ENCODE data around the gene C5orf58. TPM values are rescaled to one million over a fixed set of nuclear protein-coding genes. Genes with fewer than 3 reads are reported as not detected.

The C5orf58 gene
- total and polyA plus RNA-seq, 10 of the 15 experiments (the other 5 are each of a cell fraction or from before 2014, with no cell fraction given) = 0.13 to 0.27 (median 0.26) TPM; not detected in 7

GRCh38 chr5:170268153-170268689 is 35.4 kb downstream of the C5orf58 start:
- intact Hi-C loops (cut with micrococcal nuclease; ENCODE audit: unreplicated experiment) (loop anchor here (1.0 kb wide), 2 partner anchors 71 to 153 kb away; no protein-coding TSS in a partner anchor), in situ Hi-C loops (cut with MboI) (no loop called here)
- CTCF ChIA-PET = interaction anchor here (0.5 to 7.9 kb wide), 26 partner anchors 8 to 530 kb away, joined by 3 to 189 read pairs (median 9); partner anchors contain the start of gene LCP2
- Histone ChIP-seq H4K20me1 (ENCODE audit: control insufficient read depth, insufficient read depth) (no peaks in the 10 kb centered on the region), H3K27me3 (replicated peaks in 1 of 2; ENCODE audit: control insufficient read depth in 2 of 2, insufficient read depth in 2 of 2, low read length in 1 of 2) (no peaks in the 10 kb centered on the region), H3K4me3 (no peak overlapping the region), H2AFZ (ENCODE audit: control insufficient read depth, low read depth, low read length) (no peak overlapping the region), H3K36me3 (ENCODE audit: control insufficient read depth in 2 of 2, insufficient read depth in 2 of 2, low read length in 1 of 2) (peaks cover 3 to 19% of the 10 kb centered on the region in 2 experiments; a peak in 3 of 4 replicates), H3K9ac (ENCODE audit: control insufficient read depth, insufficient read depth, low read length) (no peak overlapping the region), H3K4me2 (ENCODE audit: control insufficient read depth, insufficient read depth) (no peak overlapping the region; the same call in 1 of the 2 replicates), H3K4me1 (ENCODE audit: control insufficient read depth, insufficient read depth, low read length) (peaks cover 7% of the 10 kb centered on the region), H3K9me3 (replicated peaks; ENCODE audit: control insufficient read depth, insufficient read depth, low read length) (no peaks in the 10 kb centered on the region), H3K79me2 (ENCODE audit: control insufficient read depth, insufficient read depth, low read length) (no peaks in the 10 kb centered on the region), H3K27ac (ENCODE audit: control insufficient read depth, insufficient read depth) (no peak overlapping the region; the same call in 1 of the 2 replicates)
- no TSS peak for BruUV-seq (replicated peaks)
- RAD21 ChIA-PET (ENCODE audit: unreplicated experiment) = interaction anchor here (0.6 to 4.5 kb wide), 17 partner anchors 9 to 1486 kb away, joined by 3 to 88 read pairs (median 7); partner anchors contain the start of gene LCP2
- SMC1A ChIA-PET (ENCODE audit: uncharacterized antibody, unreplicated experiment) = interaction anchor here (0.6 to 16.6 kb wide), 17 partner anchors 9 to 151 kb away, joined by 3 to 451 read pairs (median 7); partner anchors contain the start of gene LCP2
- ATAC-seq = peak; percentile 49
- TF ChIP-seq ZSCAN29 (IDR thresholded peaks at IDR 0.05) (no peak), CEBPB (IDR thresholded peaks at IDR 0.05; ENCODE audit: borderline replicate concordance in 1 of 2, low read depth in 2 of 2, low read length in 2 of 2) (no peak), CHD4 (IDR thresholded peaks at IDR 0.05) (no peak), IRF4 (IDR thresholded peaks at IDR 0.05; ENCODE audit: low read depth, low read length) (no peak), CHD2 (IDR thresholded peaks at IDR 0.05; ENCODE audit: borderline replicate concordance, low read depth, low read length) (no peak)
- WGBS (ENCODE audit: insufficient coverage, insufficient replicate concordance, low lambda C conversion rate, missing lambda C conversion rate) = 24% methylated on average over 15 of the region's 15 CpGs
- POLR2A ChIA-PET = interaction anchor here (0.6 to 3.9 kb wide), 6 partner anchors 16 to 71 kb away, joined by 4 to 19 read pairs (median 6); no protein-coding TSS in a partner anchor
- no peak for DNase-seq (ENCODE audit: low read depth, low spot score)
- FAIRE-seq = no peak

DNA sequence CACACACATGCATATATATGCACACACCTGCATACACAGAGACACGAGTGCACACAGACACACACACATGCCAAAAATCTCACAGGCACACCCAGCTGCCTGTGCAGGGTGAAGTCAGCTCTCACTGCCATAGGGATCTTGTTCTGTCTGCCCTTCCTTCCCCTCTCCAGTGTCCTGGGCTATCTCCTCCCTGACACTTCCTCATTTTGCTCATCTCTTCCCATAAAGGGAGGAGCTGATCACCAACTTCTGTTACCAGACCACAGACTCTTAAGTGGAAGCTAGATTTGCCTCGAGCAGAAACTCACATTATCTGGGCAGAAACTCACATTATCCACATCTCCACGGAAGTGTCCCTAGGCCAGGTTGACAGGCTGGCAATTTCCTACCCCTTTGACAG is 36.1 kb downstream of the C5orf58 start:
- no peak overlapping the region for H2AFZ ChIP-seq (ENCODE audit: control insufficient read depth, low read depth, low read length)
- ChIA-PET SMC1A (ENCODE audit: uncharacterized antibody, unreplicated experiment) (interaction anchor here (0.6 to 16.6 kb wide), 18 partner anchors 8 to 152 kb away, joined by 3 to 451 read pairs (median 6); partner anchors contain the start of gene LCP2), POLR2A (interaction anchor here (0.6 to 3.9 kb wide), 6 partner anchors 15 to 70 kb away, joined by 4 to 19 read pairs (median 6); no protein-coding TSS in a partner anchor), RAD21 (ENCODE audit: unreplicated experiment) (interaction anchor here (0.6 to 4.5 kb wide), 19 partner anchors 9 to 1486 kb away, joined by 3 to 88 read pairs (median 6); partner anchors contain the start of gene LCP2), CTCF (interaction anchor here (0.5 to 7.9 kb wide), 23 partner anchors 10 to 530 kb away, joined by 3 to 189 read pairs (median 9); partner anchors contain the start of gene LCP2)
- intact Hi-C loops (cut with micrococcal nuclease; ENCODE audit: unreplicated experiment) (loop anchor here (1.0 kb wide), 2 partner anchors 70 to 152 kb away; no protein-coding TSS in a partner anchor), in situ Hi-C loops (cut with MboI) (no loop called here)
- peak; percentile 39 for ATAC-seq
- peak overlapping the region; percentile 20; the same call in 1 of the 2 replicates for H3K4me2 ChIP-seq (ENCODE audit: control insufficient read depth, insufficient read depth)
- no peak overlapping the region for H3K4me3 ChIP-seq
- no TSS peak for BruUV-seq (replicated peaks)
- H3K9me3 ChIP-seq (replicated peaks; ENCODE audit: control insufficient read depth, insufficient read depth, low read length) = no peaks in the 10 kb centered on the region
- TF ChIP-seq SPI1 (IDR thresholded peaks at IDR 0.05; ENCODE audit: borderline replicate concordance, insufficient read depth, low read depth, low read length) = peak; percentile 74; the same call in 1 of the 2 replicates
- TF ChIP-seq FOXM1 (IDR thresholded peaks at IDR 0.05; ENCODE audit: low read depth, low read length) = no peak
- no peaks in the 10 kb centered on the region for H3K27me3 ChIP-seq (replicated peaks in 1 of 2; ENCODE audit: control insufficient read depth in 2 of 2, insufficient read depth in 2 of 2, low read length in 1 of 2)
- H3K79me2 ChIP-seq (ENCODE audit: control insufficient read depth, insufficient read depth, low read length) = no peaks in the 10 kb centered on the region
- H3K9ac ChIP-seq (ENCODE audit: control insufficient read depth, insufficient read depth, low read length) = no peak overlapping the region
- H4K20me1 ChIP-seq (ENCODE audit: control insufficient read depth, insufficient read depth) = no peaks in the 10 kb centered on the region
- peaks cover 8% of the 10 kb centered on the region for H3K4me1 ChIP-seq (ENCODE audit: control insufficient read depth, insufficient read depth, low read length)
- H3K36me3 ChIP-seq (ENCODE audit: control insufficient read depth in 2 of 2, insufficient read depth in 2 of 2, low read length in 1 of 2) = peaks cover 6 to 22% of the 10 kb centered on the region in 2 experiments; a peak in 3 of 4 replicates
- no peak for DNase-seq (ENCODE audit: low read depth, low spot score)
- H3K27ac ChIP-seq (ENCODE audit: control insufficient read depth, insufficient read depth) = no peak overlapping the region; the same call in 1 of the 2 replicates
- no peak for FAIRE-seq
- 29% methylated on average over 3 of the region's 3 CpGs for WGBS (ENCODE audit: insufficient coverage, insufficient replicate concordance, low lambda C conversion rate, missing lambda C conversion rate)

All from GM12878 (cell line).